DOHH2 (cell line): ENCODE results near the gene ARL6IP5.

Experiments
- H3F3A ChIP-seq: fragments of 200-600 bp; sonication (generic), shearing (Covaris generic); 2 replicates; pipeline ENCODE4 v1.6.0; 2016; ENCODE audit warnings: antibody characterized with exemption, mild to moderate bottlenecking; ENCODE audit not compliant: control insufficient read depth, insufficient read depth
- H3K27ac ChIP-seq: fragments of 200-600 bp; sonication (generic); 2 replicates; pipeline ENCODE4 v1.5.1; 2014; ENCODE audit warnings: low read depth, mild to moderate bottlenecking, low read length, moderate library complexity
- H3K27me3 ChIP-seq: fragments of 200-600 bp; sonication (generic); 2 replicates; pipeline ENCODE4 v1.6.1; 2014; ENCODE audit warnings: mild to moderate bottlenecking, low read length, mixed read lengths; ENCODE audit not compliant: control insufficient read depth
- H3K36me3 ChIP-seq: fragments of 200-600 bp; sonication (generic); 2 replicates; pipeline ENCODE4 v1.6.1; 2014; ENCODE audit warnings: mild to moderate bottlenecking, low read length, moderate library complexity, mixed read lengths; ENCODE audit not compliant: control insufficient read depth
- H3K4me1 ChIP-seq: fragments of 200-600 bp; sonication (generic); 2 replicates; pipeline ENCODE4 v1.6.1; 2014; ENCODE audit warnings: mild to moderate bottlenecking, low read length, mixed read lengths; ENCODE audit not compliant: control insufficient read depth
- H3K4me2 ChIP-seq: fragments of 200-600 bp; sonication (generic); 2 replicates; pipeline ENCODE4 v1.6.0; 2014; ENCODE audit warnings: mild to moderate bottlenecking, low read length, moderate library complexity
- H3K4me3 ChIP-seq: fragments of 200-600 bp; sonication (generic); 2 replicates; pipeline ENCODE4 v1.5.1; 2014; ENCODE audit warnings: mild to moderate bottlenecking, low read length, mixed read lengths
- H3K79me2 ChIP-seq: fragments of 200-600 bp; sonication (generic); 2 replicates; pipeline ENCODE4 v1.6.1; 2014; ENCODE audit warnings: mild to moderate bottlenecking, low read length, mixed read lengths; ENCODE audit not compliant: control insufficient read depth
- H3K9me2 ChIP-seq: fragments of 200-600 bp; sonication (generic); replicated peaks from 2 replicates; pipeline ENCODE4 v1.6.1; 2014; ENCODE audit warnings: mild to moderate bottlenecking, low read length, mixed read lengths; ENCODE audit not compliant: control insufficient read depth
- H3K9me3 ChIP-seq: fragments of 200-600 bp; sonication (generic); 2 replicates; pipeline ENCODE4 v1.6.1; 2014; ENCODE audit warnings: antibody characterized with exemption, low read length, mixed read lengths; ENCODE audit not compliant: control insufficient read depth, insufficient read depth
- H4K20me1 ChIP-seq: fragments of 200-600 bp; sonication (generic); 2 replicates; pipeline ENCODE4 v1.6.0; 2014; ENCODE audit warnings: low read depth, mild to moderate bottlenecking, antibody characterized with exemption, low read length, moderate library complexity; ENCODE audit not compliant: control insufficient read depth, insufficient read depth
- EZH2phosphoT487 ChIP-seq: fragments of 200-600 bp; sonication (generic); IDR thresholded peaks from 2 replicates; pipeline ENCODE4 v1.6.1; 2017; ENCODE audit warnings: borderline replicate concordance, mild to moderate bottlenecking, antibody characterized with exemption, low read length, moderate library complexity, mixed read lengths
- TF ChIP-seq, protein P1 (sequence below): fragments of 200-600 bp; sonication (generic); IDR thresholded peaks from one replicate; pipeline ENCODE4 v1.5.1; 2014; ENCODE audit warnings: antibody characterized with exemption, mild to moderate bottlenecking, low read depth, low read length; ENCODE audit not compliant: poor library complexity, severe bottlenecking

Gene ARL6IP5

DNA sequence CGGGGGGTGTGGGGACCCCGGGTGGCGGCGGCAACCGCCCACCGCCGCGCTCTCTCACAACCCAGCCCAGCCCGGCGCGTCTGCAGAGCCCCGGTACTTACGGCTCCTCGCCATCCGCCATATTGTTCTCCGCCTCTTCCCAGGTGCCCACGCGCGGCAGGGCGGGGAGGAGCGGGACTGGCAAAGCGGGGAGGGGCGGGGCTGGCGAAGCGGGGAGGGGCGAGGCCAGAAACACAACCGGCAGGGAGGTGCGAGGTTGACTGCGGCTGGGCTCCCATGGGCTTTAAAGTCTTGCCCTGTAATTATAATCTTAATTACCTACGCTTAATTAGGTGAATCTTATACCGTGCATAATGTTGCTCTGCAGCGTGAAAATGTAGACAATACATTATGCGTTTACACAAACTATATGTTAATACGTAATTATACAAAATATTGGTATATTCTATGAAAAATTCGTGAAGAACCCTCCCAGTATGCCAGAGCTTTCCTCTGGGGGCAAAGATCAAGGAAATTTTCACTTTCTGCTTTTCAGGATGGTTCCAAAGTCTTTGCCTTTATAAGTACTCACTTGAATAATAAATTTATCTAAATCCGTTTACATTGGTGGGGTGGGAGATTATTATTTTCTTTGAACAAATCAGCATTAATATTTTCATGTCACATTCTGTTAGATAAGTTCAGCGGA, 4.4 kb upstream of the ARL6IP5 start, which contains the start of gene UBA3:
UBA3 (minus strand) TSS at position 133 of the 688 bp plus-strand sequence; CDS start at position 121, 12 bp downstream.
- TF ChIP-seq, protein P1, sequence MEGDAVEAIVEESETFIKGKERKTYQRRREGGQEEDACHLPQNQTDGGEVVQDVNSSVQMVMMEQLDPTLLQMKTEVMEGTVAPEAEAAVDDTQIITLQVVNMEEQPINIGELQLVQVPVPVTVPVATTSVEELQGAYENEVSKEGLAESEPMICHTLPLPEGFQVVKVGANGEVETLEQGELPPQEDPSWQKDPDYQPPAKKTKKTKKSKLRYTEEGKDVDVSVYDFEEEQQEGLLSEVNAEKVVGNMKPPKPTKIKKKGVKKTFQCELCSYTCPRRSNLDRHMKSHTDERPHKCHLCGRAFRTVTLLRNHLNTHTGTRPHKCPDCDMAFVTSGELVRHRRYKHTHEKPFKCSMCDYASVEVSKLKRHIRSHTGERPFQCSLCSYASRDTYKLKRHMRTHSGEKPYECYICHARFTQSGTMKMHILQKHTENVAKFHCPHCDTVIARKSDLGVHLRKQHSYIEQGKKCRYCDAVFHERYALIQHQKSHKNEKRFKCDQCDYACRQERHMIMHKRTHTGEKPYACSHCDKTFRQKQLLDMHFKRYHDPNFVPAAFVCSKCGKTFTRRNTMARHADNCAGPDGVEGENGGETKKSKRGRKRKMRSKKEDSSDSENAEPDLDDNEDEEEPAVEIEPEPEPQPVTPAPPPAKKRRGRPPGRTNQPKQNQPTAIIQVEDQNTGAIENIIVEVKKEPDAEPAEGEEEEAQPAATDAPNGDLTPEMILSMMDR, result no peak
- no peaks in the 10 kb centered on the region for H3K9me2 ChIP-seq
- H3K27me3 ChIP-seq, result no peaks in the 10 kb centered on the region
- no peaks in the 10 kb centered on the region for H4K20me1 ChIP-seq
- peaks cover 26% of the 10 kb centered on the region for H3F3A ChIP-seq
- no peaks in the 10 kb centered on the region for H3K9me3 ChIP-seq
- peaks cover 61% of the 10 kb centered on the region for H3K4me1 ChIP-seq
- H3K4me3 ChIP-seq, result peak within 1 kb of the TSS; percentile 89
- H3K36me3 ChIP-seq, result peaks cover 28% of the 10 kb centered on the region
- H3K79me2 ChIP-seq, result peaks cover 51% of the 10 kb centered on the region
- H3K27ac ChIP-seq, result peak within 1 kb of the TSS; percentile 88
- peak within 1 kb of the TSS; percentile 95 for H3K4me2 ChIP-seq

GRCh38 chr3:69081583-69082262, 3.0 kb upstream of the ARL6IP5 start:
- H3K27ac ChIP-seq, result peak overlapping the region; percentile 88
- peaks cover 19% of the 10 kb centered on the region; the same call in 1 of the 2 replicates for H3K36me3 ChIP-seq
- H3K4me1 ChIP-seq, result peaks cover 72% of the 10 kb centered on the region
- no peak for TF ChIP-seq EZH2phosphoT487
- TF ChIP-seq, protein P1, result no peak
- no peaks in the 10 kb centered on the region for H3K9me3 ChIP-seq
- no peaks in the 10 kb centered on the region for H4K20me1 ChIP-seq
- H3K79me2 ChIP-seq, result peaks cover 53% of the 10 kb centered on the region
- no peaks in the 10 kb centered on the region for H3K9me2 ChIP-seq
- peak overlapping the region; percentile 95 for H3K4me2 ChIP-seq
- peaks cover 25% of the 10 kb centered on the region for H3F3A ChIP-seq
- H3K27me3 ChIP-seq, result no peaks in the 10 kb centered on the region
- H3K4me3 ChIP-seq, result peak overlapping the region; percentile 92

- H3K4me3 ChIP-seq, result peak overlapping the region; percentile 92
- H3K79me2 ChIP-seq, result peaks cover 48% of the 10 kb centered on the region
- no peaks in the 10 kb centered on the region for H3K9me2 ChIP-seq
- H4K20me1 ChIP-seq, result no peaks in the 10 kb centered on the region
- H3K9me3 ChIP-seq, result no peaks in the 10 kb centered on the region
- peaks cover 15% of the 10 kb centered on the region; the same call in 1 of the 2 replicates for H3K36me3 ChIP-seq
- peak overlapping the region; percentile 88 for H3K27ac ChIP-seq
- TF ChIP-seq EZH2phosphoT487, result no peak
- no peaks in the 10 kb centered on the region for H3K27me3 ChIP-seq
- H3K4me2 ChIP-seq, result peak overlapping the region; percentile 95
- peaks cover 25% of the 10 kb centered on the region for H3F3A ChIP-seq
- peaks cover 76% of the 10 kb centered on the region for H3K4me1 ChIP-seq
Measured at GRCh38 chr3:69082361-69082760, 2.4 kb upstream of the ARL6IP5 start.

- Histone ChIP-seq H3K79me2 (peaks cover 43% of the 10 kb centered on the region), H4K20me1 (no peaks in the 10 kb centered on the region), H3F3A (peaks cover 28% of the 10 kb centered on the region), H3K27me3 (no peaks in the 10 kb centered on the region), H3K36me3 (peaks cover 11% of the 10 kb centered on the region; the same call in 1 of the 2 replicates), H3K9me2 (no peaks in the 10 kb centered on the region), H3K4me2 (peak overlapping the region; percentile 95), H3K4me1 (peaks cover 77% of the 10 kb centered on the region), H3K27ac (peak overlapping the region; percentile 88), H3K4me3 (peak overlapping the region; percentile 92), H3K9me3 (no peaks in the 10 kb centered on the region)
- TF ChIP-seq EZH2phosphoT487, result no peak
- TF ChIP-seq, protein P1, result no peak
Measured at GRCh38 chr3:69082805-69083204, 1.9 kb upstream of the ARL6IP5 start.
